Activated gamma-delta T cell (primary cell): Measurements from ENCODE around the gene FAM76A.
"Not testable (repeated sequence)": the region's sequence is repeated elsewhere in the genome, so short reads cannot be mapped to it uniquely, and the experiment has no call there.

Experiments
- DNase-seq: peaks from one replicate; lab custom pipeline; 2025; lab: John Stamatoyannopoulos, UW

Gene FAM76A

GRCh38 chr1:27778056-27778455 is 52.3 kb downstream of the FAM76A start:
- no peak for DNase-seq

GRCh38 chr1:27779122-27779521 is 53.4 kb downstream of the FAM76A start:
- DNase-seq, result no peak

- no peak for DNase-seq
These were observed 57.2 kb downstream of the FAM76A start for GRCh38 chr1:27782950-27783349.

GRCh38 chr1:27784700-27785099 is 58.9 kb downstream of the FAM76A start:
- no peak for DNase-seq

- no peak for DNase-seq
These were observed 60.2 kb downstream of the FAM76A start for GRCh38 chr1:27785781-27786455.

GRCh38 chr1:27787895-27788294 is 62.1 kb downstream of the FAM76A start:
- no peak for DNase-seq

GRCh38 chr1:27789540-27790041 is 63.8 kb downstream of the FAM76A start:
- DNase-seq, result no peak

- not testable (repeated sequence) for DNase-seq
These were observed 64.5 kb downstream of the FAM76A start for GRCh38 chr1:27790270-27790669.

GRCh38 chr1:27795601-27796000 is 69.8 kb downstream of the FAM76A start:
- DNase-seq, result no peak

- no peak for DNase-seq
These were observed 79.0 kb downstream of the FAM76A start for GRCh38 chr1:27804791-27805190.

GRCh38 chr1:27806758-27807157 is 81.0 kb downstream of the FAM76A start:
- DNase-seq, result no peak

- no peak for DNase-seq
These were observed 81.6 kb downstream of the FAM76A start for GRCh38 chr1:27807385-27807784.

GRCh38 chr1:27808131-27808530 is 82.4 kb downstream of the FAM76A start:
- not testable (repeated sequence) for DNase-seq

- no peak for DNase-seq
These were observed 84.1 kb downstream of the FAM76A start for GRCh38 chr1:27809883-27810282.

- no peak for DNase-seq
These were observed 86.2 kb downstream of the FAM76A start for GRCh38 chr1:27811741-27812500.
